ENCODE results near the gene COL15A1. TPM values are rescaled to one million over a fixed set of nuclear protein-coding genes. Genes with fewer than 3 reads are reported as not detected.

The COL15A1 gene
- total RNA-seq, 1 experiment from 2014 or later = not detected

DNA sequence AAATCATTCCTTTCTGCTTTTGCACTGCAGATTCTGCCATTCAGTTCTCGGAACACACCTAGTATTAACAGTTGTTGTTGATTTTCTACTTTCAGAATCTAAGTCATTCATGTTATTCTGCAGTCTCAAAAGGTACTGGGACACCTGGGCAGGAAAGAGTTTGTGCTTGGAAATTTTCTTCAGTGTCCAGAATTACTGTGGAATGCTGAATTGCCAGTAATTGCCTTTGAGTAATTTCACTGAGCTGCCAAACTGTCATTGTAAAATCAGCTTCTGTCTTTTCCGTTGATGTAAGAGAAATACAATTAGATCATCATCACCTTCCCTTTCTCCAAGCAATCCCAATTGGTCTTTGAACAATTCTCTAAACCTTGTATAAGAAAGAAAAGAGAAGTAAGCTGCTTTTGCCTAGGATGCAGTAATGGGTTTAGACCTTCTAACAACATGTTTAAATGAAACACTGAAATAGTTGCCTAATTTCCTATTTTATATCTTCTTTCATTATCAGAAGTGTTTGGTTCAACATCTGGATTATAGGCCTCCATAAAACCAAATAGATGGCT lies 85.5 kb downstream of the COL15A1 start:
- Histone ChIP-seq H2BK20ac (ENCODE audit: low read depth, low read length, poor library complexity, severe bottlenecking) (no peak overlapping the region), H3K56ac (ENCODE audit: insufficient read length, low read depth, low read length) (no peak overlapping the region), H2BK12ac (ENCODE audit: insufficient read length, low read depth, low read length) (no peak overlapping the region), H2AFZ (ENCODE audit: low read length) (no peak overlapping the region), H3K23me2 (ENCODE audit: insufficient read length, low read depth, low read length, poor library complexity, severe bottlenecking) (no peaks in the 10 kb centered on the region), H2BK5ac (ENCODE audit: insufficient read length, low read length) (no peak overlapping the region), H2AK5ac (ENCODE audit: insufficient read length, low read length) (no peak overlapping the region), H3K9me3 (ENCODE audit: control insufficient read depth, low read depth, low read length) (no peaks in the 10 kb centered on the region), H2BK15ac (ENCODE audit: low read depth, low read length) (no peak overlapping the region), H3K9ac (ENCODE audit: extremely low read depth, insufficient read length, low read length) (no peak overlapping the region), H3T11ph (ENCODE audit: low read length) (no peak overlapping the region), H3K79me2 (ENCODE audit: insufficient read depth, low read length) (no peaks in the 10 kb centered on the region), H4K20me1 (ENCODE audit: control insufficient read depth, insufficient read depth, insufficient read length) (no peaks in the 10 kb centered on the region), H4K5ac (ENCODE audit: insufficient read length, low read depth, low read length) (no peak overlapping the region), H4K91ac (ENCODE audit: insufficient read length, low read depth, low read length) (no peak overlapping the region), H3K23ac (ENCODE audit: insufficient read length, low read depth, low read length) (no peak overlapping the region), H3K4me1 (ENCODE audit: insufficient read depth, low read length) (no peaks in the 10 kb centered on the region), H4K8ac (replicated peaks; ENCODE audit: insufficient read length, low read depth, low read length) (no peak overlapping the region), H3K18ac (ENCODE audit: insufficient read length, low read depth, low read length) (no peak overlapping the region), H3K4me2 (ENCODE audit: insufficient read depth, insufficient read length, low read length) (no peak overlapping the region), H3K4ac (ENCODE audit: low read depth, low read length) (no peak overlapping the region), H3K27ac (ENCODE audit: insufficient read length, low read depth, low read length) (no peak overlapping the region), H2BK120ac (ENCODE audit: low read depth, low read length, poor library complexity, severe bottlenecking) (no peak overlapping the region), H3K27me3 (ENCODE audit: insufficient read depth, low read length) (no peaks in the 10 kb centered on the region), H3K14ac (ENCODE audit: insufficient read depth, low read length) (no peak overlapping the region), H3K79me1 (ENCODE audit: insufficient read depth, low read depth, low read length, poor library complexity, severe bottlenecking) (no peaks in the 10 kb centered on the region)
- Mint-ChIP-seq H3K27ac (no peak overlapping the region), H3K9me3 (no peaks in the 10 kb centered on the region), H3K36me3 (ENCODE audit: insufficient read depth in 1 of 3, low read depth in 3 of 3) (no peaks in the 10 kb centered on the region), H3K4me1 (no peaks in the 10 kb centered on the region), H3K27me3 (ENCODE audit: low read depth) (peaks cover 4% of the 10 kb centered on the region), H3K4me3 (no peak overlapping the region)
- WGBS (ENCODE audit: extremely low coverage, insufficient read length, low lambda C conversion rate) = no CpG with 5 or more reads among the region's 2 CpGs
- TF ChIP-seq, protein P1, sequence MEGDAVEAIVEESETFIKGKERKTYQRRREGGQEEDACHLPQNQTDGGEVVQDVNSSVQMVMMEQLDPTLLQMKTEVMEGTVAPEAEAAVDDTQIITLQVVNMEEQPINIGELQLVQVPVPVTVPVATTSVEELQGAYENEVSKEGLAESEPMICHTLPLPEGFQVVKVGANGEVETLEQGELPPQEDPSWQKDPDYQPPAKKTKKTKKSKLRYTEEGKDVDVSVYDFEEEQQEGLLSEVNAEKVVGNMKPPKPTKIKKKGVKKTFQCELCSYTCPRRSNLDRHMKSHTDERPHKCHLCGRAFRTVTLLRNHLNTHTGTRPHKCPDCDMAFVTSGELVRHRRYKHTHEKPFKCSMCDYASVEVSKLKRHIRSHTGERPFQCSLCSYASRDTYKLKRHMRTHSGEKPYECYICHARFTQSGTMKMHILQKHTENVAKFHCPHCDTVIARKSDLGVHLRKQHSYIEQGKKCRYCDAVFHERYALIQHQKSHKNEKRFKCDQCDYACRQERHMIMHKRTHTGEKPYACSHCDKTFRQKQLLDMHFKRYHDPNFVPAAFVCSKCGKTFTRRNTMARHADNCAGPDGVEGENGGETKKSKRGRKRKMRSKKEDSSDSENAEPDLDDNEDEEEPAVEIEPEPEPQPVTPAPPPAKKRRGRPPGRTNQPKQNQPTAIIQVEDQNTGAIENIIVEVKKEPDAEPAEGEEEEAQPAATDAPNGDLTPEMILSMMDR (conservative IDR thresholded peaks at IDR 0.05) = no peak
- DNase-seq = no peak
